ENCODE measurements around the gene KREMEN2.
"Not testable (repeated sequence)": the region's sequence is repeated elsewhere in the genome, so short reads cannot be mapped to it uniquely, and the experiment has no call there.

KREMEN2 gene

GRCh38 chr16:2938206-2938605 is 25.9 kb upstream of the KREMEN2 start:
- DNase-seq (ENCODE audit: extremely low spot score), result no peak
- no peak for TF ChIP-seq CTCF (IDR thresholded peaks at IDR 0.05; ENCODE audit: control extremely low read depth, extremely low read depth, low read depth, missing control alignments)
- ChIA-PET CTCF (interaction anchor here (1.9 kb wide), 1 partner anchor 11 kb away, joined by 7 read pairs; no protein-coding TSS in a partner anchor), POLR2A (no interaction called here)

DNA sequence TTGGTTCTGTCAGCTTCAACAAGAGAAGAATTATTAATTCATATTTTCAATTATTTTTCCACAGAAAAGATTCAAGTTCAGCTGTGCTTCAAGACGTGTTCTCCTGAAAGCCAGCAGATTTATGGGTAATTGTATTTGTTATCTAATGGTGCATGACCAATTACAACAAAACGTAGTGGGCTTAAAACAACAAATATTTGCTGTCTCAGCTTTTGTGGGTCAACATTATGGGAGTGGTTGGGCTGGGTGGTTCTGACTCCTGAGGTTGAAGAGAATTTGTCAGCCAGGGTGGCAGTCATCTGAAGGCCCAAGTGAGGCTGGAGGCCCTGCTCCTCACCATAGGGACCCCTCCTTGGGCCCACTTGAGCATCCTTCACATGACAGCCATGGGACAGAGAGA is 24.1 kb upstream of the KREMEN2 start:
- no peak for DNase-seq (ENCODE audit: extremely low spot score)
- CTCF ChIA-PET, result interaction anchor here (1.2 to 7.5 kb wide), 5 partner anchors 13 to 43 kb away, joined by 3 to 54 read pairs (median 5); partner anchors contain the start of gene KREMEN2
- no peak for TF ChIP-seq CTCF (IDR thresholded peaks at IDR 0.05; ENCODE audit: control extremely low read depth, extremely low read depth, low read depth, missing control alignments)
- POLR2A ChIA-PET, result interaction anchor here (0.6 kb wide), 1 partner anchor 196 kb away, joined by 4 read pairs; no protein-coding TSS in a partner anchor

DNA sequence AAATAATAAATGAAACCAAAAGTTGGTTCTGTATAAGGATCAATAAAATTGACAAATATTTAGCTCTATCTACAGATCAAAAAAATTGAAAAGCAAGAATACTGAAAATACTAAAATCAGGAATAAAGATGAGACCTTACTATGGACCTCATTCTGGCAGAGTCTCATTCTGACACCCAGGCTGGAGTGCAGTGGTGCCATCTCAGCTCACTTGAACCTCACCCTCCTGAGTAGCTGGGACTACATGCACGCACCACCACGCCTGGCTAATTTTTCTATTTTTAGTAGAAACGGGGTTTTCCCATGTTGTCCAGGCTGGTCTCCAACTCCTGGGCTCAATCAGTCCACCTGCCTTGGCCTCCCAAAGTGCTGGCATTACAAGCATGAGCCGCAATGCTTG is 22.0 kb upstream of the KREMEN2 start:
- CTCF ChIA-PET, result interaction anchor here (1.6 to 7.5 kb wide), 3 partner anchors 15 to 22 kb away, joined by 5 to 54 read pairs (median 23); partner anchors contain the start of gene KREMEN2
- DNase-seq (ENCODE audit: extremely low spot score), result no peak
- POLR2A ChIA-PET, result no interaction called here
- no peak for TF ChIP-seq CTCF (IDR thresholded peaks at IDR 0.05; ENCODE audit: control extremely low read depth, extremely low read depth, low read depth, missing control alignments)

DNA sequence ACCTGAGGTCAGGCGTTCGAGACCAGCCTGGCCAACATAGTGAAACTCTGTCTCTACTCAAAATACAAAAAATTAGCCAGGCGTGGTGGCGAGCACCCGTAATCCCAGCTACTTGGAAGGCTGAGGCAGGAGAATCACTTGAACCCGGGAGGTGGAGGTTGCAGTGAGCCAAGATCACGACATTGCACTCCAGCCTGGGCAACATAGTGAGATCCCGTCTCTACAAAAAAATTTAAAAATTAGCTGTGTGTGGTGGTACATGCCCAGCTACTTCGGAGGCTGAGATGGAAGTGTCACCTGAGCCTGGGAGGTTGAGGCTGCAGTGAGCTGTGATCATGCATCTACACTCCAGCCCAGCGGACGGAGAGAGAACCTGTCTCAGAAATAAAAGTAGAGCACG is 20.4 kb upstream of the KREMEN2 start:
- POLR2A ChIA-PET; DNase-seq (ENCODE audit: extremely low spot score): not testable (repeated sequence)
- CTCF ChIA-PET, result interaction anchor here (1.2 to 7.5 kb wide), 4 partner anchors 9 to 39 kb away, joined by 3 to 54 read pairs (median 12); partner anchors contain the start of gene KREMEN2

DNA sequence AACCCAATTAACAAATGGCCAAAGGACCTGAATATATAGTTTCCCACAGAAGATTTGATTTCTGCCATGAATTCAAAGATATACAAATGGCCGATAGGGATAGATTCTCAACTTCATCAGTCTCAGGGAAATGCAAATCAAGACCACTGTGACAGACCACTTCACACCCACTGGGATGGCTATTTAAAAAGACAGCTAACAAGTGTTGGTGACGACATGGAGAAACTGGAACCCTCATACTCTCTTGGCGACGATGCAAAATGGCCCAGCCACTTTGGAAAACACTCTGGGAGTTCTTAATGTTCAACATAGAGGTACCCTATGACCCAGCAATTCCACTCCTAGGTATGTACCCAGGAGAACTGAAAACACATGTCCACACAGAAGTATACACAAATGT is 17.4 kb upstream of the KREMEN2 start:
- TF ChIP-seq CTCF (IDR thresholded peaks at IDR 0.05; ENCODE audit: control extremely low read depth, extremely low read depth, low read depth, missing control alignments), result no peak
- ChIA-PET POLR2A (no interaction called here), CTCF (interaction anchor here (0.9 to 5.2 kb wide), 4 partner anchors 8 to 61 kb away, joined by 3 to 20 read pairs (median 5); no protein-coding TSS in a partner anchor)
- DNase-seq (ENCODE audit: extremely low spot score), result no peak

GRCh38 chr16:2948807-2949704 is 15.0 kb upstream of the KREMEN2 start:
- DNase-seq (ENCODE audit: extremely low spot score), result no peak
- ChIA-PET CTCF (interaction anchor here (1.1 to 1.4 kb wide), 2 partner anchors 13 to 22 kb away, joined by 4 to 5 read pairs; no protein-coding TSS in a partner anchor), POLR2A (no interaction called here)
- TF ChIP-seq CTCF (IDR thresholded peaks at IDR 0.05; ENCODE audit: control extremely low read depth, extremely low read depth, low read depth, missing control alignments), result no peak

All from GM10248 (cell line).